ENCODE measurements around the gene OSCP1. TPM values are rescaled to one million over a fixed set of nuclear protein-coding genes. Genes with fewer than 3 reads are reported as not detected.
"Not testable (repeated sequence)": the region's sequence is repeated elsewhere in the genome, so short reads cannot be mapped to it uniquely, and the experiment has no call there.

Gene OSCP1
- total and polyA plus RNA-seq, 3 experiments from 2014 or later: 2.0 to 2.7 TPM; not detected in 1

DNA sequence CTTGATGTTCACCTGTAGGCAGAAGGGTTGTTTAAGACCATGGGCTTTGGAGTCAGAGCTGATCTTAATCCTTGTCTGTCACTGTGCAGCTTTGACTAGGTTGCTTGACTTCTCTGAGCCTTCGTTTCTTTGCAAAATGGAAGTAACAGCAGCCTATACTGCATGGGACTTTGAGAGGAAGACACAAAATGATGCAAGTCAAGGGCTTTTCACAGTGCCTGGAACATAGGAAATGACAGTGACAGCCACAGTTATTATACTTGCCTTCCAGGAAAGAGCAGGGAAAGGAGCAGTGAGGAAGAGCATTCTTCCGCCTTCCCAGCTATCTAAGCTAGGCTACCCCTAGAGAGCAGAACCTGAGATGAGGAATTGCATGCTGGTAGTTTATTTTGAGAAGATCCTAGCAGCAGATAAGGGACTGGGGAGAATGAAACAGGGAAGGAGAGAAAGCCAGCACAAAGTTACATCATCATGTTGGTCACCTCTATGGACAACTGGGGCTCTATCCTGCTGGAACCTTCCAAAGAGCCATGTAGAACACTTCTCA lies 29.3 kb upstream of the OSCP1 start:
- Histone ChIP-seq H3K36me3 (ENCODE audit: insufficient read depth, low read length) (no peaks in the 10 kb centered on the region), H3K27ac (ENCODE audit: low read depth, low read length) (no peak overlapping the region), H3K4me1 (ENCODE audit: insufficient read depth, low read length) (peaks cover 11% of the 10 kb centered on the region), H3K9me3 (ENCODE audit: low read length) (no peaks in the 10 kb centered on the region), H3K4me3 (ENCODE audit: low read length) (no peak overlapping the region), H3K27me3 (ENCODE audit: insufficient read depth, low read length, poor library complexity, severe bottlenecking) (no peaks in the 10 kb centered on the region)
- Mint-ChIP-seq H3K36me3 (no peaks in the 10 kb centered on the region), H3K4me1 (peaks cover 5 to 10% (median 7%) of the 10 kb centered on the region in 3 donors), H3K9me3 (no peaks in the 10 kb centered on the region), H3K27me3 (peaks cover 3 to 4% of the 10 kb centered on the region in 2 donors), H3K27ac (no peak overlapping the region), H3K4me3 (no peak overlapping the region)
- no peak for DNase-seq
- POLR2A ChIA-PET: no interaction called here
- CTCF ChIA-PET: no interaction called here

DNA sequence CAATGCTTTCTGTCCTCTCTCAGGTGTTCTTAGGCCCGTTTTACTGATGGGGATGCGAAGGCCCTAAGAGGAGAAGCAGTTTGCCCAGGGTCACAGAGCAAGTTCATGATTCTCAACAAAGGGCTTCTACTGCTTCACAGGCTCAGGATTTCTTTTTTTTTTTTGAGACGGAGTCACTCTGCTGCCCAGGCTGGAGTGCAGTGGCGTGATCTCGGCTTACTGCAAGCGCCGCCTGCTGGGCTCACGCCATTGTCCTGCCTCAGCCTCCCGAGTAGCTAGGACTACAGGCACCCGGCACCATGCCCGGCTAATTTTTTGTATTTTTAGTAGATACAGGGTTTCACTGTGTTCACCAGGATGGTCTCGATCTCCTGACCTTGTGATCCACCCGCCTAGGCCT lies 27.4 kb upstream of the OSCP1 start:
- POLR2A ChIA-PET; H3K4me3 ChIP-seq (ENCODE audit: low read length); H3K27me3 Mint-ChIP-seq; H3K36me3 ChIP-seq (ENCODE audit: insufficient read depth, low read length); DNase-seq; H3K27me3 ChIP-seq (ENCODE audit: insufficient read depth, low read length, poor library complexity, severe bottlenecking); H3K4me1 ChIP-seq (ENCODE audit: insufficient read depth, low read length); H3K36me3 Mint-ChIP-seq; H3K4me3 Mint-ChIP-seq; CTCF ChIA-PET; H3K27ac Mint-ChIP-seq; H3K9me3 Mint-ChIP-seq; H3K9me3 ChIP-seq (ENCODE audit: low read length); H3K27ac ChIP-seq (ENCODE audit: low read depth, low read length): not testable (repeated sequence)
- H3K4me1 Mint-ChIP-seq: peaks cover 5 to 10% (median 7%) of the 10 kb centered on the region in 3 donors

DNA sequence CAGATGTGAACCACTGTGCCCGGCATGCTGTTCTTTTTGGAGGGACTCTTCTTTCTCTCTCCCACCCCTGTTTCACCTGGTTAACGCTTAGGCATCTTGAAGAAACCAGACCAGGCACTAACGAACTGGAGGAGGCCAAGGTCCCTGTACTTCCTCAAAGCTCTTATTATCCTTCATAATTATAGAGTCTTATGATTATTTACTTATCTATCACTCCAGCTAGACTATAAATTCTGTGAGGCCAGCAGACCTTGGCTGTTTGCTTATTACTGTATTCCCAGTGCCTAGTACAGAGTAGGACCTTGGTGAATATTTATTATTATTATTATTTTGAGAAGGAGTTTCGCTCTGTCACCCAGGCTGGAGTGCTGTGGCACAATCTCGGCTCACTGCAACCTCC lies 26.7 kb upstream of the OSCP1 start:
- Histone ChIP-seq H3K27me3 (ENCODE audit: insufficient read depth, low read length, poor library complexity, severe bottlenecking) (no peaks in the 10 kb centered on the region), H3K9me3 (ENCODE audit: low read length) (no peaks in the 10 kb centered on the region), H3K4me3 (ENCODE audit: low read length) (no peak overlapping the region), H3K27ac (ENCODE audit: low read depth, low read length) (no peak overlapping the region), H3K4me1 (ENCODE audit: insufficient read depth, low read length) (peaks cover 1% of the 10 kb centered on the region), H3K36me3 (ENCODE audit: insufficient read depth, low read length) (no peaks in the 10 kb centered on the region)
- Mint-ChIP-seq H3K4me1 (peaks cover 1 to 5% (median 2%) of the 10 kb centered on the region in 3 donors), H3K27me3 (peaks cover 3 to 4% of the 10 kb centered on the region in 2 donors), H3K27ac (no peak overlapping the region), H3K9me3 (no peaks in the 10 kb centered on the region), H3K36me3 (no peaks in the 10 kb centered on the region), H3K4me3 (no peak overlapping the region)
- ChIA-PET CTCF (no interaction called here), POLR2A (no interaction called here)
- no peak for DNase-seq

DNA sequence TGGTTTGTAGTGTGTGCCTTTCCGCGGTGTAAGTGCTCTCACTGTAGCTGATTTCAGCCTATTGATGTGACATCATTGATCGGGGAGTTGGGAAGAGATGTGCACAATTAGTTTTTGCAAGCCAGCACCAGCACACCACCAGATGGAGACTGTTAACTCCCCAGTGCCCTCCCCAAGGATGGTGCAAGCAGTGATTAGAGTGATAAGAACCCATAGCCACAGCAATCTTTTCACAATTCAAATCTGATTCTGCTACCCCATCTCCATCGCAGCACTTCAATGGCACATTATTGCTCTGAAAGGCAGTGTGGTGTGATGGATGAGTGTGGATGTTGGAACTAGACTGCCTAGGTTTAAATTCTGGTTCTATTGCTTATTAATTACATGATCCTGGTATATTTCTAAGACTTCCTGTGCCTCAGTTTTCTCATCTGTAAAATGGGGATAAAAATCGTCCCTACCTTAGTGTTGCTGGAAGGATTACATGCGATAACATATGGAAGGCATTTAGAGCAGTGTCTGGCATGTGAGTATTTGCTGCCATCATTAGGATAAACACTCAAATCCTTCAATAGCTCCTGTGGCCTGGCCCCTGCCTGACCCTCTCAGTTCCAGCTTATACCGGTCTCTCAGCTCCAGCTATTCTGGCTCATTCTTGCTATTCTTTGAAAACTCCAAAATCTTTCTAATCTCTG lies 25.8 kb upstream of the OSCP1 start:
- Mint-ChIP-seq H3K4me3 (no peak overlapping the region), H3K9me3 (no peaks in the 10 kb centered on the region), H3K27me3 (peaks cover 3 to 4% of the 10 kb centered on the region in 2 donors), H3K27ac (no peak overlapping the region), H3K4me1 (no peaks in the 10 kb centered on the region), H3K36me3 (no peaks in the 10 kb centered on the region)
- Histone ChIP-seq H3K27ac (ENCODE audit: low read depth, low read length) (no peak overlapping the region), H3K4me1 (ENCODE audit: insufficient read depth, low read length) (no peaks in the 10 kb centered on the region), H3K4me3 (ENCODE audit: low read length) (no peak overlapping the region), H3K27me3 (ENCODE audit: insufficient read depth, low read length, poor library complexity, severe bottlenecking) (no peaks in the 10 kb centered on the region), H3K36me3 (ENCODE audit: insufficient read depth, low read length) (no peaks in the 10 kb centered on the region), H3K9me3 (ENCODE audit: low read length) (no peaks in the 10 kb centered on the region)
- ChIA-PET CTCF (no interaction called here), POLR2A (no interaction called here)
- no peak for DNase-seq

DNA sequence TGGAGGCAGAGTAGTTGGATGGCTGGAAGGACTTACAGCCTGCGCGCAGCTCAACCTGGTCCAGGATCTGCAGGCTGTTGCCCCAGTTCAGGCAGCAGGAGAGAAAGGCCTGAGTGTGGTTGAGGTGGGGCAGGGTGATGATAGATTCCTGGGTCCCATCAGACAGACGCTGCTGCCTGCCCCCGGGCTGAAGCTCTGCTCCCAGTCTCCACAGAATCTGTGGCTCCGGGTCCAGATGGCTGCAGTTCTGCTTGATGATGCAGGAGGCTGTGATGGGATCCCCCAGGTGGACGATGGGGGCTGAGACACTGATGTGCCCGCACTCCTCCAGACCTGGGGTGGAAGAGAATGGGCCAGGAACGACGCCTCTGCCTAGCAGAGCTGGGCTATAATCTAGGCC lies 25.1 kb upstream of the OSCP1 start:
- CTCF ChIA-PET: no interaction called here
- H3K27ac ChIP-seq (ENCODE audit: low read depth, low read length): no peak overlapping the region

DNA sequence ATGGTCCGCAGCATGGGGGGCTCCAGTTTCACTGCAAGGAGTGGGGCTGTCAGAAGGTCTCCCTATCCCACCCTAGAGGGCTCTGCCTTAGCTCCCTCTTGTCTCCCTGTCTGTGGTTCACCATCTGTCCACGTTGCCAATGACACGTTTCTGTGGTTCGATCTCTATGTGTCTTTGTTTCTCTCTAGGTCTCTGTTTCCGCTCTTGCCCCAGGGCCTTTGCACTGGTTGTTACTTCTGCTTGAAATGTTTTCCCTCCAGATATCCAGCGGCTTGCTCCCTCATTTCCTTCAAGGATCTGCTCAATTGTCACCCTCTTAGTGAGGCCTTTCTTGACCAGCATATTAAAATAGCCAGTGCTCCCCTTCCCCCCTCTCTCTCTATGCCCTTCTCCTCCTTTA lies 22.4 kb upstream of the OSCP1 start:
- Mint-ChIP-seq H3K36me3 (no peaks in the 10 kb centered on the region), H3K27ac (no peak overlapping the region), H3K4me1 (no peaks in the 10 kb centered on the region), H3K27me3 (no peaks in the 10 kb centered on the region), H3K9me3 (no peaks in the 10 kb centered on the region), H3K4me3 (no peak overlapping the region)
- Histone ChIP-seq H3K4me1 (ENCODE audit: insufficient read depth, low read length) (no peaks in the 10 kb centered on the region), H3K36me3 (ENCODE audit: insufficient read depth, low read length) (no peaks in the 10 kb centered on the region), H3K27me3 (ENCODE audit: insufficient read depth, low read length, poor library complexity, severe bottlenecking) (no peaks in the 10 kb centered on the region), H3K9me3 (ENCODE audit: low read length) (no peaks in the 10 kb centered on the region), H3K27ac (ENCODE audit: low read depth, low read length) (no peak overlapping the region), H3K4me3 (ENCODE audit: low read length) (no peak overlapping the region)
- POLR2A ChIA-PET: no interaction called here
- CTCF ChIA-PET: no interaction called here
- no peak for DNase-seq

More for the DNA sequence above, 25.1 kb upstream of the OSCP1 start:
- no peak overlapping the region for H3K4me3 Mint-ChIP-seq
- H3K36me3 ChIP-seq (ENCODE audit: insufficient read depth, low read length): no peaks in the 10 kb centered on the region
- DNase-seq: no peak
- H3K9me3 Mint-ChIP-seq: no peaks in the 10 kb centered on the region
- H3K4me1 Mint-ChIP-seq: no peaks in the 10 kb centered on the region
- no peaks in the 10 kb centered on the region for H3K27me3 ChIP-seq (ENCODE audit: insufficient read depth, low read length, poor library complexity, severe bottlenecking)
- no peaks in the 10 kb centered on the region for H3K4me1 ChIP-seq (ENCODE audit: insufficient read depth, low read length)
- no peaks in the 10 kb centered on the region for H3K36me3 Mint-ChIP-seq
- H3K9me3 ChIP-seq (ENCODE audit: low read length): no peaks in the 10 kb centered on the region
- no peak overlapping the region for H3K4me3 ChIP-seq (ENCODE audit: low read length)
- POLR2A ChIA-PET: no interaction called here
- H3K27ac Mint-ChIP-seq: peak overlapping the region in 1 of 8 donors; percentile 29
- peaks cover 3 to 4% of the 10 kb centered on the region in 2 donors for H3K27me3 Mint-ChIP-seq

DNA sequence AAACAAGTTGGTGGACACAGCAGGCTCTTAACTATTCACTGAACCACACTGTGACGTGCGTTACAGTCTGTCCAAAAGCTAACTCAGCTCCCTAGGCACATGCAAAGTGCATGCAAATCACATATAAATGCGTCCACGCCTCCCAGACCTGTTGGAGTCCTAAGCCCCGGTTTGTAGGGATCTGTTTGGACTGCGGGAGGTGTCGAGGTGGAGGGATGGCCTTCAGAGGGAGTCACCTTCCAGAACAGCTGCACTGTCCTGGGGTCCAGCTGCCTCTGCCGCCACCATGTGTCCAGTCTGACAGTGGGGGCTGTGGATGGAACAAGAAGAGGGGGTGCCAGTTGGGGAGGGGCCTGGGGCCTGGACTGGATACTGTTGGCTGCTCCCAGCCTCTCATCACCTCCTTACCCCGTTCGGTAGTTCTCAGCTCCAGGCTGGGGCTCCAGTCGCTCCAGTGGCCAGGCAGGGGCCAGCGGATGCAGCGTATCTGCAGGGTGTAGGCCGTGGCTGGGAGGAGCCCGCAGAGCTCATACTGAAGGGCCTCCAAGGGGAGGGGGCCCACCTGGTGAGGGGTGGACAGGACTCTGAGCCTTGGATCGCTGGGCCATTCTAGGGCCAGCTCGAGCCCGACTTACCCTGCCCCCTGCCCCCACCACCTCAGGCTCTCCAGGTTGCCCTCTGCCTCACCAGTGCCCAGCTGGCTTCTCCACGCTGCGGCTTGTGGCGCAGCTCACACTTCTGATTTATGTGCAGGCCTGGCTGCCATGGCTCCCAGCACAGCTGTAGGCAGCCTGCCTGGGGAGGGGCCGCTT lies 21.8 kb upstream of the OSCP1 start:
- H3K4me3 ChIP-seq (ENCODE audit: low read length): no peak overlapping the region
- no peaks in the 10 kb centered on the region for H3K36me3 ChIP-seq (ENCODE audit: insufficient read depth, low read length)
- H3K4me3 Mint-ChIP-seq: no peak overlapping the region
- H3K9me3 Mint-ChIP-seq: no peaks in the 10 kb centered on the region
- no peaks in the 10 kb centered on the region for H3K36me3 Mint-ChIP-seq
- no peaks in the 10 kb centered on the region for H3K4me1 ChIP-seq (ENCODE audit: insufficient read depth, low read length)
- no peaks in the 10 kb centered on the region for H3K27me3 Mint-ChIP-seq
- H3K27ac ChIP-seq (ENCODE audit: low read depth, low read length): no peak overlapping the region
- no peaks in the 10 kb centered on the region for H3K9me3 ChIP-seq (ENCODE audit: low read length)
- ChIA-PET CTCF (no interaction called here), POLR2A (no interaction called here)
- H3K27ac Mint-ChIP-seq: peak overlapping the region in 1 of 8 donors; percentile 36
- DNase-seq: no peak
- no peaks in the 10 kb centered on the region for H3K4me1 Mint-ChIP-seq
- no peaks in the 10 kb centered on the region for H3K27me3 ChIP-seq (ENCODE audit: insufficient read depth, low read length, poor library complexity, severe bottlenecking)

DNA sequence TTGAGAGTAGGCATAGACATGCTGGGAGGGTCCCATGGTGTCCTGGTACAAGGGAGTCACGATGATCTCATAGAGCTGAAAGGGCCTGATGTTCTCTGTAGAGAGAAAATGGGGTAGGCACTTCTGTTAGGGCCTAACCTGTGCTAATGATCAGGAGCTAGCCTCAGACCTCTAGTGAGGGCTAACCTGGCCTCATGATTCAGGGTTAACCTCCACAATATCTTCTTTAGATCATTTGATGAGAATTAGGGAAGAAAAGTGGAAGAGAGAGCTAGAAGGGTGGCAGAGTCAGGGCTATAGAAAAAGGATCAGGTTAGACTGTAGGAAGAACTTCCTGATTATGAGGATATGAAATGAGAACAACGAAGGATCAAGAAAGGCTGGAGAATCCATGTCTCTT lies 18.9 kb upstream of the OSCP1 start:
- CTCF ChIA-PET: no interaction called here
- H3K27ac Mint-ChIP-seq: peak overlapping the region in 3 of 8 donors; percentile 24 to 86 (median 54)
- H3K9me3 Mint-ChIP-seq: no peaks in the 10 kb centered on the region
- Histone ChIP-seq H3K4me1 (ENCODE audit: insufficient read depth, low read length) (peaks cover 8% of the 10 kb centered on the region), H3K4me3 (ENCODE audit: low read length) (no peak overlapping the region), H3K27ac (ENCODE audit: low read depth, low read length) (no peak overlapping the region), H3K9me3 (ENCODE audit: low read length) (no peaks in the 10 kb centered on the region), H3K27me3 (ENCODE audit: insufficient read depth, low read length, poor library complexity, severe bottlenecking) (no peaks in the 10 kb centered on the region), H3K36me3 (ENCODE audit: insufficient read depth, low read length) (no peaks in the 10 kb centered on the region)
- no peaks in the 10 kb centered on the region for H3K27me3 Mint-ChIP-seq
- no peak for DNase-seq
- peaks cover 0 to 1% (median 0%) of the 10 kb centered on the region in 3 donors for H3K36me3 Mint-ChIP-seq
- POLR2A ChIA-PET: no interaction called here
- peaks cover 9 to 11% (median 11%) of the 10 kb centered on the region in 3 donors for H3K4me1 Mint-ChIP-seq
- H3K4me3 Mint-ChIP-seq: no peak overlapping the region

Data from CD8-positive, alpha-beta memory T cell (primary cell).